GM21717 (cell line): ENCODE data around the gene OARD1.
"Not testable (repeated sequence)": the region's sequence is repeated elsewhere in the genome, so short reads cannot be mapped to it uniquely, and the experiment has no call there.

Experiments
- ATAC-seq: cut with Tn5 transposase; IDR thresholded peaks from one replicate; pipeline ENCODE4 v1.9.1; 2021; ENCODE audit warnings: mild to moderate bottlenecking, moderate library complexity; ENCODE audit not compliant: unreplicated experiment

OARD1 gene

DNA sequence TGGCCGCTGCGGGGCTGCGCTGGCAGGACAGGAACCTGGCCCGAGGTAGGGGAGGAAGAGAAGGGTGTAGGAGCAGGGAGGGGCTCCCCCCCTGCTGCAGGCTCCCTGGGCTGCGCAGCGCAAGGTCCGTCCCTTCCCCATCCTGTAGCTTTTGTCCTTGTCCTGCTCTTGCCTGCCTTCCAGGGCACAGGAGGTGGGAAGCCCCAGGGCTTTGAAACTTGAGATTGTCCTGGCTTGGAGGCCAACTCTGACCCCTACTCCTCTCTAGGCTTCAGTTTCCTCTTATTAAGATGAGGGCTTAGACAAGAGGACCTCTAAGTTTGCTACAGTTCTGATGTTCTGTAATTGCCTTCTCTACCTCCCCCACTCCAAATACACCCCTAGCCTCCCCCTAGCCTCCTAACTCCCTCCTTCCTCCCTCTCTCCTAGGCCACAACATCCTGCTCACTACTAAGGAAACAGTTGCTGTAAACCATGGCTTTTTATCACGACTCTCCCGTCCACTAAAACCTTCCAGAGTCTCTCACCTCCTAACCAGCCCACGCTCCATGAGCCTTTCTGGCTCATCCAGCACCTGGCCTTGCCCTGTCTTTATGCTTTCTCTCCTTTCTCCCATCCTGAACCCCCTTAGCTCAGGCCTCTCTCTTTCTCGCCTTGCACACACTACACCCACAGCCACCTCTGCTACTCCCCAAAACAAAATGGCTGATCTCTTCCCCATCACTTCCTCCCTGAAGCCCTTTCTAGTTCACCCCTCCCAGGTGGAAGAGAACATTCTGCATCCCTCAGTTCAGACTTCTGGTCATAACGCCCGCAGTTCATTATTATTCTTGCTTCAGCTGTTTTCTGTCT lies 43.4 kb downstream of the OARD1 start:
- ATAC-seq, result peak; percentile 22

DNA sequence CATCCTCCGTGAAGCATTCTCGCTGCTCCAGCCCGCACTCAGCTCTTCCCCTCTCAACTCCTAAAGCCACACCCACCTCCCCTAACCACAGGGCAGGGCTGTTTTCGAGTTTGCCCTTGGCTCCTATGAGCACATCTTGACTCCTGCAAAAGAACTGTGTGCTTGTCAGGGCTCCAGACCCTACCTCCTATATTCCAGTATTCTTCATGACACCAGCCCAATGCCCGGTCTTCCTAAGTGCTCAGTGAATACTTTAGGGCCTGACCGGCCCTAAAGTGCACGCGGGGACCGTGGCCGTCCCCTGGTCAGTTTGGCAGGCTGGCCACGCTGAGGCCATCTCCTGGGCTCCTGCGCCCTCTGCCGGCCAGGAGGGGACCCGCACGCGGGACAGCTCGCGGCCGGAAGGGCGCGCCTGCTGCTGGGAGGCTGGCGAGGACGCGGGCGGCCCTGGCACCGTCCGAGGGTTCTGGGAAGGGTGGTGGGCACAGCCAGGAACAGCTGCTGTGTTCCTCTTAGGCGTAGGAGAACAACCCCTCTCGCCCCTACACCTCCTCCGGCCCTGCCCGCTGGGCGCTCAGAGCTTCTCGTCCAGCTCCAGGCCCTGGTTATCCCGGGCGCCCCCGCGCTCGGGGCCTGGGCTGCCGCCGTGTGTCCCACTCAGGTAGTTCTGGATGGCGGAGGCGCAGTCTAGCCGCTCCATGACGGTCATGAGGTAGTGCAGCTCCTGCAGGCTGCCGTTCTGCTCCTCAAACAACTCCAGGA lies 44.2 kb downstream of the OARD1 start:
- ATAC-seq, result peak; percentile 76

DNA sequence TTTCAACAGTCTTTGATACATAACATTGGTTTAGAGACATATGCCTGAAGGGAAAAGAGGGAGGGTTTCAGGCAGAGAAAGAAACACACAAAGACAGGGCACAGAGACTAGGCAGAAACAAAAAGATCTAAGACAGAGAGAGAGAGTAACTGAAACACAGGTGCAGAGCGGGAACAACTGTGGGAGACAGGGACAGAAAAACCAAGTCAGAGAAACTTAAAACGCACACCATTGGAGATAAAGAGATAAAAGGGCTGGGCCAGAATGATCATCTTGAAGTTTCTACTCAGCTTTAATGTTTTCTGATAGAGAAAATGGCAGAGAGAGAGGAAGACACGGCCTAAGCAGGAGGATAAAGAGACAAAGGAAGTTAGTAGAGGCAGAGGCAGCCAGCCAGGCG lies 44.9 kb downstream of the OARD1 start:
- no peak for ATAC-seq

DNA sequence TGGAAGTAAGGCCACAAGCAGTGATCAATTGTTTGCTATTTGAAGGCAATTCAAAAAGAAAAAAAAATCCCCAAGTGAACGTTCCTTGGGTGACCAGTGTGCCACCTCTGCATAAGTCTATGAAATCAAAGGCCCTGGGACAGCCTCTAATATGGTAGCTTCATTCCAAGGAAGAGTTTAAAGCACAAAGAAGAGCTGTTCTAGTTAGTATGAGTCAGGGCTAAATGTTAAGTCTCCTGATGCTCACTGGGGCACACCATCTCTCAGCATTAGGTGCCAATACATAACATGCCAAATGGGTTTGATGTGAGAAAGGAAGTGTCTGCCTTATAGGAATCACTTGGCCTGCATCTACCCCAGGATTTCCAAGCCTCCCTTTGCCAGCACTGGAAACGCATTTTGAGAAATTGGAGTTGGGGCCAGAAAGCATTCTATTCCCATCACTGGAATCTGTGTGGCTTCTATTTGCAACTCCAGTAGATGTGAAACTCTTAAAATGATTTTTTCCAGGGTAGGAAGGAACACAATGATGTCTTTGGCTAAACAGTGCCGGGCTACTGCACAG lies 46.1 kb downstream of the OARD1 start:
- ATAC-seq, result no peak

DNA sequence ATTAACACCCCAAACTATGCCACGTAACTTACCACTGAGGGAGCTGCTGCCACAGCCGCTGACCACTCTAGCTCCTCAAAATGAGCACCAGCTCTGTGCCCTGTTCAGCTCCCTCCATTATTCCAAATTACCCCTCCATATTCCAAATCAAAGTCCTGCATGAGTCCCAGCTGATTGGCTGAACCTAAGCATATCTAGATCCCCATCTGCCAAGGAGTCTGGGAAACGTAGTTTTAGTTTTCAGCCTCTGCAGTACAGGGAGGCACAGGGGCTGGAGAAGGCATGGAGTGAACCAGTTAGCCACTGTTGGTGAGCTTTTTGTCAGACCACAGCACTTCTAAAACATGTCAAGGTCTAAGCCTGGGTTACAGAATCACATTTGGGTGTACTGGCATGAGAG lies 49.0 kb downstream of the OARD1 start:
- ATAC-seq, result no peak

DNA sequence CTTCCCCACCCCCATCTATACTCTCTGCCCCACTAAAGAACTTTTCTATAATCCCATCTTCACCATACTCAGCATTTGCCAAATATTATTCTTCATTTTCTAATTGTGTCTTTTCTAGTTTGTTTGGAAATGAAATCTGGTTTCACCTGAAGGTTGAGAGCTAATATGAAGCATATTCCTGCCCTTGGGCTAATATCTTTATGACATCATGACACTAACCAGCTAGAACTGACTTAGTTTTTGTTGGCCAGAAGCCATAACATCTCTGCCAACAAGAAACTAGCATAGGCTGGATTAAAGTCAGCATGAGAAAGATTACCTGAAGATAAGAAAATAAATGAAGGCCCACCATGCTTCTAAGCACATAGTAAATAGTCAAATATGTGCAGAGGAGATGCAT lies 49.9 kb downstream of the OARD1 start:
- no peak for ATAC-seq

DNA sequence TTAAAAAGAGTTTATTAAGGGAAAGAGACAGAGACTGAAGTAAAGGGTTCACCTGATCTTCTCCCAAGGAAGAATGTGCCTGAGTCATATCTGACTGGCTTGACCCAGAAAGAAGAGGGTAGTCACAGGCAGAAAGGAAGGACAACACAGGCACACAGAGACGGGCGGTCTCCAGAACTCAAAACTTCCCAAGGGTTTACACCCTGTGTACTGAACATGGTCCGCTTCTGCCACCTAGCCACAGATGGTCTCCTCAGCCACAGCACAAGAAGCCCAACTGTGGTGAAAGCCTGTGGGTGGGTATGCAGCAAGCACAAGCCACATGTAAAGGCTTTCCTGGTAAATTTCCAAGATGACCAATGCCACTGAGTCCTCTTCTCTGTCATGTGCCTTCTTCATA lies 50.3 kb downstream of the OARD1 start:
- ATAC-seq, result no peak

DNA sequence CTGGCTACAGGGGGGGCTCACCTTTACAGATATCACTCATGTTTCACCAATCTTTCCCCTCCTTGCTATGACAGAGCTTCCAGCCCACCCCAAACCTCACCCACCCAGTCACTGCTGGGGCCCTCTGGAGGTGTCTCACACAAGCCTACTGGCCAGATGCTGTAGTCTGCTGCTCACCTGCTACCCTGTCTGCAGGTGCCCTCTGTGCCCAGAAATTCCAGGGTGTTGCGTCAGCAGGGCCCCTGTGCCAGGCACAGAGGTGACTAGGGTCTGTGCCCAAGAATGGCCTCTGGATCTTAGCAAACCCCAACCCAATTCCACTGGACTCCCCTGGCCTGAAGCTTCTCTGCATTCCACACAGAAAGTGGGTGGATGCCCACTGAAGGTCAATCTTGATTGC lies 54.5 kb downstream of the OARD1 start:
- no peak for ATAC-seq

DNA sequence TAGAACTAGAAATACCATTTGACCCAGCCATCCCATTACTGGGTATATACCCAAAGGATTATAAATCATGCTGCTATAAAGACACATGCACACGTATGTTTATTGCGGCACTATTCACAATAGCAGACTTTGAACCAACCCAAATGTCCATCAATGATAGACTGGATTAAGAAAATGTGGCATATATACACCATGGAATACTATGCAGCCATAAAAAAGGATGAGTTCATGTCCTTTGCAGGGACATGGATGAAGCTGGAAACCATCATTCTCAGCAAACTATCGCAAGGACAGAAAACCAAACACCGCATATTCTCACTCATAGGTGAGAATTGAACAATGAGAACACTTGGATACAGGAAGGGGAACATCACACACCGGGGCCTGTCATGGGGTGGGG lies 56.3 kb downstream of the OARD1 start:
- ATAC-seq, result not testable (repeated sequence)

DNA sequence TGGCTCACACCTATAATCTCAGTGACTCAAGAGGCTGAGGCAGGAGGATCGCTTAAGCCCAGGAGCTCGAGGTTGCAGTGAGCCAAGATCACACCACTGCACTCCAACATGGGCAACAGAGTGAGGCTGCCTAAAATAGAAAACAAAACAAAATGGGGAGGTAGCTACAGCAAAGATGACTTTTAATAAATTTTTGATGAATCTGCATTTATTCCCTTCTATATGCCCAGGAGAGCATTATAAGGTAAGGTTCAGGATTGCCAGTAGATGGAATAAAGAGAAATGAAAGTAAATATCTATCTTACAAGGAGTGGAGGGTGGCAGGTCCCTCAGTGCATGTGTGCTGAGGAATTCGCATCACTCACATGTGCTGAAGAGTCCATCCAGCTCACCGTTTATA lies 57.4 kb downstream of the OARD1 start:
- ATAC-seq, result no peak
